Activated CD4-positive, alpha-beta memory T cell treated with anti-CD3 and anti-CD28 coated beads, Interleukin-2, amount 10 ng/mL, durations not matched to agents 7 days and 5 days (primary cell): ENCODE results near the gene SYNGR4. TPM values are rescaled to one million over a fixed set of nuclear protein-coding genes. Genes with fewer than 3 reads are reported as not detected.
A peak's percentile ranks its signal among the peaks of the same experiment; 100 is the strongest.

ENCODE experiments used
- CTCF ChIA-PET: fragments of 350-600 bp; sonication (Branson Sonifier 250); formaldehyde crosslinking; loops from one replicate; lab custom pipeline; 2021; ENCODE audit warnings: antibody characterized with exemption, inconsistent platforms; lab: Charles Lee
- POLR2A ChIA-PET: fragments of 350-600 bp; sonication (Branson Sonifier 250); formaldehyde crosslinking; loops from one replicate; lab custom pipeline; 2021; ENCODE audit warnings: antibody characterized with exemption; lab: Charles Lee
- DNase-seq: peaks from one replicate; pipeline ENCODE4 v3.0.0-alpha.2; 2020
- H3K27ac Mint-ChIP-seq: one replicate; pipeline ENCODE4 v1.8.0; 2021; ENCODE audit warnings: mild to moderate bottlenecking, mixed read lengths
- H3K27me3 Mint-ChIP-seq: one replicate; pipeline ENCODE4 v1.8.0; 2021; ENCODE audit warnings: mixed read lengths
- H3K36me3 Mint-ChIP-seq: one replicate; pipeline ENCODE4 v1.8.0; 2021; ENCODE audit warnings: low read depth, mixed read lengths
- H3K4me1 Mint-ChIP-seq: one replicate; pipeline ENCODE4 v1.8.0; 2021; ENCODE audit warnings: mixed read lengths
- H3K4me3 Mint-ChIP-seq: one replicate; pipeline ENCODE4 v1.8.0; 2021; ENCODE audit warnings: mild to moderate bottlenecking, mixed read lengths
- H3K9me3 Mint-ChIP-seq: one replicate; pipeline ENCODE4 v1.8.0; 2021; ENCODE audit warnings: mixed read lengths
- total RNA-seq, 2 experiments: library from RNA; stranded (reverse); gene quantifications; one replicate each; pipeline ENCODE4 v1.2.3, GENCODE V29; 2021

The SYNGR4 gene
- total RNA-seq, 2 experiments from 2014 or later: 0.28 TPM; not detected in 1

DNA sequence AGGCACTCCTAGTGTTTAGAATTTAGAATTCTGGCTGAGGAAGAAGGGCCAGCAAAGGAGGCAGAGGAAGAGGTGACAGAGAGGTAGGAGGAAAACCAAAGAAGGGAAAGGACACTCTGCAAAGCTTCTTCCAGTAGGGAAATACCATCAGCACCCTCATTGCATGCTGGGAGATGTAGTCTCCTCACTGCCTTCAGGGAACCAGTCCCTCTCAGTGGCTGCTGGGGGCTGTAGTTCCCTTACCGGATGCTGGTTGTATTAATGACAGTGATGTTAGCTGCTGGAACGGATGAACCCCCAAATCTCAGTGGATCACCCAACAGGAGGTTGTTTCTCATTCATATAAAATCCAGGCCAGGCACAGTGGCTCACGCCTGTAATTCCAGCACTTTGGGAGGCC lies 39.4 kb downstream of the SYNGR4 start:
- Mint-ChIP-seq H3K27me3 (peaks cover 15% of the 10 kb centered on the region), H3K36me3 (no peaks in the 10 kb centered on the region), H3K4me3 (no peak overlapping the region), H3K9me3 (peaks cover 2% of the 10 kb centered on the region), H3K27ac (peak overlapping the region; percentile 27), H3K4me1 (peaks cover 39% of the 10 kb centered on the region)
- peak; percentile 67 for DNase-seq
- CTCF ChIA-PET: interaction anchor here (0.6 to 1.6 kb wide), 3 partner anchors 12 to 40 kb away, joined by 3 to 4 read pairs (median 4); partner anchors contain the start of gene KDELR1
- POLR2A ChIA-PET: interaction anchor here (1.1 to 1.2 kb wide), 2 partner anchors 12 to 40 kb away, joined by 4 read pairs; partner anchors contain the start of genes KDELR1, SYNGR4 and TMEM143

DNA sequence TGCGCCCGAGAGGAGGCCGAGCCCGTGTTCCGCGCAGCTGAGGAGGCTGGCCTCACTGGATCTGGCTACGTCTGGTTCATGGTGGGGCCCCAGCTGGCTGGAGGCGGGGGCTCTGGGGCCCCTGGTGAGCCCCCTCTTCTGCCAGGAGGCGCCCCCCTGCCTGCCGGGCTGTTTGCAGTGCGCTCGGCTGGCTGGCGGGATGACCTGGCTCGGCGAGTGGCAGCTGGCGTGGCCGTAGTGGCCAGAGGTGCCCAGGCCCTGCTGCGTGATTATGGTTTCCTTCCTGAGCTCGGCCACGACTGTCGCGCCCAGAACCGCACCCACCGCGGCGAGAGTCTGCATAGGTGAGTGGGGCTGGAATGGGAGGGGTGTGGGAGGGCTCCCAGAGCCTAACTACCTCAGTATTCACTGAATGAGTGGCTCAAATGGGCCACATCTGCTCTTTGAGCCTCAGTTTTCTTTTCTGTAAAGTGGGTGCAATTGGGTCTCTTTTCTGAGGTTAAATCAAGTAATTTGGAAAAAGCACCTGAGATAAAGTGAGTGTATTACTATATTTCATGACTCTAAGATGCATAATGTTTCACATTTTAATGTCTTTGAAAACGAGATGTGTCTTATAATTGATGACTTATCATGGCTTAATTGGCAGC lies 41.0 kb downstream of the SYNGR4 start:
- Mint-ChIP-seq H3K9me3 (no peaks in the 10 kb centered on the region), H3K36me3 (no peaks in the 10 kb centered on the region), H3K27ac (no peak overlapping the region), H3K27me3 (peaks cover 16% of the 10 kb centered on the region), H3K4me1 (peaks cover 28% of the 10 kb centered on the region), H3K4me3 (no peak overlapping the region)
- ChIA-PET CTCF (no interaction called here), POLR2A (interaction anchor here (1.3 to 1.5 kb wide), 2 partner anchors 11 to 13 kb away, joined by 3 to 4 read pairs; partner anchors contain the start of gene KDELR1)
- no peak for DNase-seq

DNA sequence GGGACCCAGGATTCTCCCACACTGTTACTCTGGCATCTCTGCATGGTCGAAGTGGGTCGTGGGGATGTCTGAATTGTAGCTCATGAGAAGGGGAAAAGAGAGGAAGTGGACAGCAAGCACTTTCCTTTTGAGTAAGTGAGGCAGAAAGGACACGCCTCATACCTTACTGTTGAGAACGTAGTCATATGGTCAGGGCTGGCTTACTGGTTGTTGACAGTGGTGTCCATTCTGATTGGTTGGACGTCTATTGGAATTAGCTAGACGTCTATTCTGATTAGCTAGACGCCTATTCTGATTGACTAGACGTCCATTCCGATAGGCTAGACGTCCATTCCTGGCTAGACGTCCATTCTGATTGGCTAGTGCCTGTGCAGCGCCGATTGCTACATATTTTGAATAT lies 41.7 kb downstream of the SYNGR4 start:
- Mint-ChIP-seq H3K9me3 (no peaks in the 10 kb centered on the region), H3K4me1 (peaks cover 24% of the 10 kb centered on the region), H3K4me3 (no peak overlapping the region), H3K36me3 (no peaks in the 10 kb centered on the region), H3K27me3 (peaks cover 16% of the 10 kb centered on the region), H3K27ac (no peak overlapping the region)
- CTCF ChIA-PET: interaction anchor here (1.3 kb wide), 1 partner anchor 14 kb away, joined by 8 read pairs; the partner anchor contains the start of gene KDELR1
- no peak for DNase-seq
- POLR2A ChIA-PET: interaction anchor here (1.3 to 1.5 kb wide), 2 partner anchors 10 to 14 kb away, joined by 3 to 4 read pairs; partner anchors contain the start of gene KDELR1

DNA sequence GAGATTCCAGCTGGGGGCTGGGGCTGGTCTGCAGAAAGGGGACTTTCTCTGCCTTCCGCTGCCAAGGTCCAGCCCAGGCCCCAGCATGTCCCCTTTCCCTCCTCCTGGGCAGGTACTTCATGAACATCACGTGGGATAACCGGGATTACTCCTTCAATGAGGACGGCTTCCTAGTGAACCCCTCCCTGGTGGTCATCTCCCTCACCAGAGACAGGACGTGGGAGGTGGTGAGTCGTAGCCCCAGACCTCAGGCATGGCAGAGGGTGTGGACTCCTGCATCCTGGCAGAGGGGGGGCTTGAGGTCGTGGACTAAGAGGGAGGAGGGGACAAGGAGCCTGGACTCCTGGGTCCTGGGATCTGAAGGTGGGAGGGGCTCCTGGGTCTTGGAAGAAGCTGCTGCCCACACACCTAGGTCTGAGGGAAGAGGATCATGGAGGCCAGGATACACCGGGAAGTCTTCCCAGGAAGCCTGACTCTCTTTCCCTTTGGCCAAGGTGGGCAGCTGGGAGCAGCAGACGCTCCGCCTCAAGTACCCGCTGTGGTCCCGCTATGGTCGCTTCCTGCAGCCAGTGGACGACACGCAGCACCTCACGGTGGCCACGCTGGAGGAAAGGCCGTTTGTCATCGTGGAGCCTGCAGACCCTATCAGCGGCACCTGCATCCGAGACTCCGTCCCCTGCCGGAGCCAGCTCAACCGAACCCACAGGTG lies 49.9 kb downstream of the SYNGR4 start:
- Mint-ChIP-seq H3K27ac (no peak overlapping the region), H3K27me3 (peaks cover 23% of the 10 kb centered on the region), H3K9me3 (no peaks in the 10 kb centered on the region), H3K4me1 (peaks cover 31% of the 10 kb centered on the region), H3K4me3 (no peak overlapping the region), H3K36me3 (no peaks in the 10 kb centered on the region)
- CTCF ChIA-PET: interaction anchor here (0.5 to 2.7 kb wide), 5 partner anchors 12 to 242 kb away, joined by 3 to 12 read pairs (median 4); partner anchors contain the start of gene KDELR1
- POLR2A ChIA-PET: interaction anchor here (1.2 kb wide), 1 partner anchor 50 kb away, joined by 4 read pairs; the partner anchor contains the start of genes SYNGR4 and TMEM143
- no peak for DNase-seq

DNA sequence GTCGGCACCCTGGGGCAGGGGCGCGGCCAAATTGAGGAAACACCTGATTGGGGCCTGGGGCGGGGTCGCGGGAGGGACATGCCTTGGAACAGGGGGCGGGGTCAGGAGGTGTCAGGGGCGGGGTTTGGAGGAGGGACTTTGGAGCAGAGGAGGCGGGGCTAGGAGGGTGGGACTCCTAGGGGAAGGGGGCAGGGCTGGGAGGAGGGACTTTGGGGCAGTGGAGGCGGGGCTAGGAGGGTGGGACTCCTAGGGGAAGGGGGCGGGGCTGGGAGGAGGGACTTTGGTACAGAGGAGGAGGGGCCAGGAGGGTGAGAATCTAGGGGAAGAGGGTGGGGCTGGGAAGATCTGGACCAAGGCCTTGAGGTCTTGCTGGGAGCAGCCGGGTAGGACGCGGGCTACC lies 51.2 kb downstream of the SYNGR4 start:
- H3K4me3 Mint-ChIP-seq: peak overlapping the region; percentile 24
- POLR2A ChIA-PET: interaction anchor here (1.1 kb wide), 1 partner anchor 52 kb away, joined by 3 read pairs; the partner anchor contains the start of genes SYNGR4 and TMEM143

DNA sequence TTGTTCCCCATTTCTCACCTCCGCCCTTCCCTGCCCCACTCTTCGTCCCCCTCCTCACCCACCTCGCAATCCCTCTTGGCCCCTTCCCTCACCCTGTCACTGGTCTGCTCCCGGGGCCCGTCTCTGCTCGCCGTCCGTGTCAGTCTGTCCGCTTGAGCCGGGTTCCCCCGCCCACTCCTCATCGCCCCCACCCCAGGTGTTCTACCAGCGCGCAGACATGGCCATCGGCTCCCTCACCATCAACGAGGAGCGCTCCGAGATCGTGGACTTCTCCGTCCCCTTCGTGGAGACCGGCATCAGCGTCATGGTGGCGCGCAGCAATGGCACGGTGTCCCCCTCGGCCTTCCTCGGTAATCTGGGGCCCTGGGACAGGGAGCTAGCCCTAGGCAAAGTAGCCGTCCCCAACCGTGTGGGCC lies 51.6 kb downstream of the SYNGR4 start:
- Mint-ChIP-seq H3K27me3 (peaks cover 25% of the 10 kb centered on the region), H3K27ac (no peak overlapping the region), H3K4me3 (peak overlapping the region; percentile 24), H3K4me1 (peaks cover 34% of the 10 kb centered on the region), H3K36me3 (no peaks in the 10 kb centered on the region), H3K9me3 (no peaks in the 10 kb centered on the region)
- CTCF ChIA-PET: interaction anchor here (0.8 kb wide), 1 partner anchor 25 kb away, joined by 3 read pairs; the partner anchor contains the start of gene KDELR1
- POLR2A ChIA-PET: interaction anchor here (0.9 kb wide), 1 partner anchor 11 kb away, joined by 3 read pairs; no protein-coding TSS in a partner anchor
- DNase-seq: no peak

More for the DNA sequence above, 51.2 kb downstream of the SYNGR4 start:
- Mint-ChIP-seq H3K4me1 (peaks cover 34% of the 10 kb centered on the region), H3K27ac (no peak overlapping the region), H3K36me3 (no peaks in the 10 kb centered on the region), H3K9me3 (no peaks in the 10 kb centered on the region), H3K27me3 (peaks cover 25% of the 10 kb centered on the region)
- DNase-seq: peak; percentile 86
- CTCF ChIA-PET: no interaction called here

DNA sequence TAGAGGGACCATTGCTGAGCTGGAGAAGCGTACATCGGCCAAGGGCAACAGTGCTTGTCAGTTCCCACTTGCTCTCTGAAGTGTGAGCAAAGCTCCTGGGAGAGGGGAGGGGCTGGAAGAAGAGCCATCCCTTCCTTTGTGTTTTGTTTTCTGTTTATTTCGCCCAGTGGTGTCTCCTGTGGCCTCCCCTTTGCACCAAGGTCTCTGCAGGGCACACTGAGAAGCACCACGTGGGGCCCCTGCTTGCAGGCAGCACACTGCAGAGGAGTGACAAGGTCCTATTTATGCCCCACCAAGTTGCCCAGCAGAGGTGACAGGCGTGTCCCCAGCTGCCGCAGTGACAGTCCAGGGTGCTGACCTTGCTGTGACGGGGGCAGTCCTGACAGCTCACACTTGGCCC lies 53.3 kb downstream of the SYNGR4 start:
- Mint-ChIP-seq H3K4me3 (no peak overlapping the region), H3K27ac (no peak overlapping the region), H3K9me3 (no peaks in the 10 kb centered on the region), H3K4me1 (peaks cover 34% of the 10 kb centered on the region), H3K36me3 (no peaks in the 10 kb centered on the region), H3K27me3 (peaks cover 25% of the 10 kb centered on the region)
- no peak for DNase-seq
- CTCF ChIA-PET: interaction anchor here (1.5 kb wide), 1 partner anchor 26 kb away, joined by 5 read pairs; the partner anchor contains the start of gene KDELR1
- POLR2A ChIA-PET: no interaction called here

DNA sequence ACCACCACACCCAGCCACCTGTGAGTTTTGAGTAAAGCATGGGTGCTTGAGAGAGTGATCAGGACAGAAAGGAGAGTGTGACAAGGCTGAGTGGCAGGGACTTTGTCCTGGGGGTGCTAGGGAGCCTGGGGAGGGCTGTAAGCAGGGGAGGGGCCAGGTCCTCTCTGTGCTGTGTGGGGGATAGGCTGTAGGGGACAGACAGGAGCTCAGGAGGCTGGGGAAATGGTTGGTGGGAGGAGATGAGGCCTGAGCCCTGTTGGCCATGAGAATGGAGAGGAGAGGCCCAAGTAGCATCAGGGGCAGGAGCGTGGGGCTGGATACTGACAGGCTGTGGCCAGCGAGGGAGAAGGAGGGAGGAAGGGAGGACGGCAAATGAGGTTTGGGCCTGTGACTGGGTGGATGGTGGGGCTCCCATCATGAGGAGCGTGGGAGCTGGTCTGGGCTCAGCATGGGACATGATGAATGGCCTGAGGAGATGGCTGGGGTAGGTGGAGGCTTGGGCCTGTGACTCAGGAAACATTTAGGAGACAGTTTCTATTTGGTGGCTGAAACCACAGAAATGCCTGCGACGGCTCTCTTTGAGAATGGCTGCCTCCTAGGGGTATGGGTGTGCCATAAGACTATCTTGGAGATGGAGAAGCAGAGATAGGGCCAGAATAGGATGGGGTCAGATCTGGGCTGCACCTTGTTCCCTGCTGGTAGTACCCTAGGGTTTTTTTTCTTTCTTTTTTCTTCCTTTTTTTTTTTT lies 54.3 kb downstream of the SYNGR4 start:
- H3K27ac Mint-ChIP-seq: peak overlapping the region; percentile 76
- peaks cover 28% of the 10 kb centered on the region for H3K27me3 Mint-ChIP-seq
- H3K4me1 Mint-ChIP-seq: peaks cover 34% of the 10 kb centered on the region
- no peaks in the 10 kb centered on the region for H3K36me3 Mint-ChIP-seq
- CTCF ChIA-PET: interaction anchor here (0.7 to 1.5 kb wide), 2 partner anchors 18 to 27 kb away, joined by 3 to 5 read pairs; partner anchors contain the start of gene KDELR1
- no peak for DNase-seq
- POLR2A ChIA-PET: interaction anchor here (1.7 kb wide), 1 partner anchor 27 kb away, joined by 4 read pairs; the partner anchor contains the start of gene KDELR1
- no peaks in the 10 kb centered on the region for H3K9me3 Mint-ChIP-seq
- H3K4me3 Mint-ChIP-seq: peak overlapping the region; percentile 80

DNA sequence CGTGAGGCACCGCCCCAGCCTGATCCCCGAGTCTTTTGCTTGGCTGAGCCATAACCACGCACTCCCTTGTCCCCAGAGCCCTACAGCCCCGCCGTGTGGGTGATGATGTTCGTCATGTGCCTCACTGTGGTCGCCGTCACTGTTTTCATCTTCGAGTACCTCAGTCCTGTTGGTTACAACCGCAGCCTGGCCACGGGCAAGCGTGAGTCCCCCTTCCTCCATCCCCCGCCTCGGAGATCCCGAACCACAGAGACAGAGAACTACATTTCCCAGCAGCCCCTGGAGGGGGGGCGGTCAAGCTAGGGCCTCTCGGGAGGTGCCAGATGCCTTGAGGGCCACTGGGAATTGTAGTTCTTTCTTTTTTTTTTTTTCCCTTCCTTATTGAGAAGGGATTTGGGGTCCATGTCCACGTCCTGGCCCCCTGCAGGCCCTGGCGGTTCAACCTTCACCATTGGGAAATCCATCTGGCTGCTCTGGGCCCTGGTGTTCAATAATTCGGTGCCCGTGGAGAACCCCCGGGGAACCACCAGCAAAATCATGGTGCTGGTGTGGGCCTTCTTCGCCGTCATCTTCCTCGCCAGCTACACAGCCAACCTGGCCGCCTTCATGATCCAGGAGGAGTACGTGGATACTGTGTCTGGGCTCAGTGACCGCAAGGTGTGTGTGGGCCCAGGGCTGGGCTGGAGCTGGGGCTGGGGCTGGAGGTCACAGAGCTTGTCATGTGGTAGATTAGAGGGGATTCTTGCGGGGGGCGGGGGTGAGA lies 55.2 kb downstream of the SYNGR4 start:
- Mint-ChIP-seq H3K9me3 (no peaks in the 10 kb centered on the region), H3K27ac (peak overlapping the region; percentile 76), H3K27me3 (peaks cover 21% of the 10 kb centered on the region), H3K4me3 (peak overlapping the region; percentile 80), H3K4me1 (peaks cover 28% of the 10 kb centered on the region), H3K36me3 (no peaks in the 10 kb centered on the region)
- peak; percentile 79 for DNase-seq
- POLR2A ChIA-PET: interaction anchor here (1.1 to 1.7 kb wide), 2 partner anchors 28 to 98 kb away, joined by 3 to 4 read pairs; partner anchors contain the start of gene KDELR1
- CTCF ChIA-PET: interaction anchor here (1.1 to 1.5 kb wide), 2 partner anchors 28 to 68 kb away, joined by 3 to 5 read pairs; partner anchors contain the start of gene KDELR1

DNA sequence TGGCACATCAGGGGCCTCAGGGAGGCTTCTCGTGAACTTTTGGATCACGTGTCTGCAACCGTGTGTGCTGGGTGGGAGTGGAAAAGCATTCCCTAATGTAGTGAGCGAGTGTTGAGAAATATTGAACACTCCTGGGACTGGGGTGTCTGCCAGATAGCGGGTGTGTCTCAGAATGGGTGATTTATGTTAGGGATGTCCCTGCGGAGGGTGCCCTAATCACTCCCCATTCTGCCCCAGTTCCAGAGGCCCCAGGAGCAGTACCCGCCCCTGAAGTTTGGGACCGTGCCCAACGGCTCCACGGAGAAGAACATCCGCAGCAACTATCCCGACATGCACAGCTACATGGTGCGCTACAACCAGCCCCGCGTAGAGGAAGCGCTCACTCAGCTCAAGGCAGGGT lies 57.4 kb downstream of the SYNGR4 start:
- ChIA-PET POLR2A (no interaction called here), CTCF (no interaction called here)
- no peak overlapping the region for H3K27ac Mint-ChIP-seq
- peaks cover 9% of the 10 kb centered on the region for H3K27me3 Mint-ChIP-seq
- no peak for DNase-seq
- H3K4me3 Mint-ChIP-seq: no peak overlapping the region
- H3K36me3 Mint-ChIP-seq: no peaks in the 10 kb centered on the region
- H3K4me1 Mint-ChIP-seq: peaks cover 18% of the 10 kb centered on the region
- no peaks in the 10 kb centered on the region for H3K9me3 Mint-ChIP-seq

DNA sequence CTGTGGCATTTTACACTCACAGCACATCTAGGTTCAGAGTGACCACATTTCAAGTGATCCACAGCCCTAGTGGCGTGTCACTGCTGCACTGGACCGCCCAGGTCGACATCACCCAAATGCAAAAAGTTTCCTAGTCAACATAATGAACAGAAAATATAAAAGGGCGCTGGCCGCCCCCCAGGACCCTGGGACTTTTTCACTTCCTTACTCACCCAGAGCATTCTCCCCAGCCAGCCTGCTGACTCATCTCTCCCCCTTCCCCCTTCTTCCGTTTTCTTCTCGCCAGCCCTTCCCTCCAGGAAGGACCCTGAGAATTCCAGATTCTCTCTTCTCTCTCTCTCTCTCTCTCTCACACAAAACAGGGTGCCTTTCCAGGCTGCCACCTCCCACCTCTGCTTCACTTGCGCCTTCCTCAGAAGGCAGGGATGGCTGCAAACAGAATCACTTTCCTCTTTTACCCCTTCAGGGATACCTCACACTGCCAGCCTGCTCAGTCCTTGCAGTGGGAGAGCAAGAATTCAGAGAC lies 60.6 kb downstream of the SYNGR4 start:
- Mint-ChIP-seq H3K9me3 (no peaks in the 10 kb centered on the region), H3K4me3 (no peak overlapping the region), H3K27ac (no peak overlapping the region), H3K27me3 (peaks cover 6% of the 10 kb centered on the region), H3K4me1 (peaks cover 5% of the 10 kb centered on the region), H3K36me3 (no peaks in the 10 kb centered on the region)
- DNase-seq: no peak
- POLR2A ChIA-PET: no interaction called here
- CTCF ChIA-PET: no interaction called here
